Measurements from ENCODE around the gene ATP9A. TPM values are rescaled to one million over a fixed set of nuclear protein-coding genes. Genes with fewer than 3 reads are reported as not detected.

Gene ATP9A
- total RNA-seq, 1 donor from 2014 or later = 88.1 TPM

DNA sequence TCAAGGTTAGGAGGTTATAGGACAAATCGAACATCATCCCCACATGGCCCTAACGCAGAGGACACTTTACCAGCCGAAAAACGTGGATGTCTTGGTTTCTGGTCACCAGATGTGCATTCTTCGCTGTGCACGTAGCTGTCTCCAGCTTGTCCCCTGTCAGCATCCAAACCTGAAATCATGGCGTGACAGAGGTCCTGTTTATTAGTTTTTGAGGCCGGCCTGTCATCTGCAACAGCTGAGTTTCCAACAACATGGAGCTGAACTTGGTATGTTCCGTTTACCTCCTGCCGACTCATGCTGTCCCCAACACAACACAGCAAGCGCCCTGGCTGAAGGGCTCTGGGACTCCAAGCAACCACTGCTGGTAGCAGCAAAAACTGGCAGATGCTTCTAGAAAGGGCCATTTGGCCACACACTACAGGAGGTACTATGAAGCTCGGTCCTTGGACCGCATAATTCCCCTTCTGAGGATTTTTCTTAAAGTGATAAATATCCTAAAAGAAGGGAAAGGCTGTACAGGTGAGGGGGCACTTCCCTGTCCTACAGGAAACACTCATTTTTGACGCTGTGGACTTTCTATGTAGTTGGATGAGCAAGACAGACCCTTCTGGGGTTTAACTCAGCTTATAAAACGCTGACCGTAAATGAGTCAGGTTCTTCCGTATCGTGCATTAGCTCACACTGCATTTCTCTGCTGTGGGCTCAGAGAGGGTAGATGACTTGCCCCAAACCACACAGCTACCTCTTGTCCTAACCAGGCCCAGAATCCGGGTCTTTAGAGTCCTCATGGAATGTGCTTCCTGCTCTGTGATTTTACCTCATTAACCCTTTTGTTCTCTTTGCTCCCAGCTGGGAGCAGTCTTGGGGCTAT lies 146.0 kb downstream of the ATP9A start:
- H3K9me3 Mint-ChIP-seq (ENCODE audit: low read depth) = no peaks in the 10 kb centered on the region
- H3K27me3 Mint-ChIP-seq = no peaks in the 10 kb centered on the region
- TF ChIP-seq, protein P1, sequence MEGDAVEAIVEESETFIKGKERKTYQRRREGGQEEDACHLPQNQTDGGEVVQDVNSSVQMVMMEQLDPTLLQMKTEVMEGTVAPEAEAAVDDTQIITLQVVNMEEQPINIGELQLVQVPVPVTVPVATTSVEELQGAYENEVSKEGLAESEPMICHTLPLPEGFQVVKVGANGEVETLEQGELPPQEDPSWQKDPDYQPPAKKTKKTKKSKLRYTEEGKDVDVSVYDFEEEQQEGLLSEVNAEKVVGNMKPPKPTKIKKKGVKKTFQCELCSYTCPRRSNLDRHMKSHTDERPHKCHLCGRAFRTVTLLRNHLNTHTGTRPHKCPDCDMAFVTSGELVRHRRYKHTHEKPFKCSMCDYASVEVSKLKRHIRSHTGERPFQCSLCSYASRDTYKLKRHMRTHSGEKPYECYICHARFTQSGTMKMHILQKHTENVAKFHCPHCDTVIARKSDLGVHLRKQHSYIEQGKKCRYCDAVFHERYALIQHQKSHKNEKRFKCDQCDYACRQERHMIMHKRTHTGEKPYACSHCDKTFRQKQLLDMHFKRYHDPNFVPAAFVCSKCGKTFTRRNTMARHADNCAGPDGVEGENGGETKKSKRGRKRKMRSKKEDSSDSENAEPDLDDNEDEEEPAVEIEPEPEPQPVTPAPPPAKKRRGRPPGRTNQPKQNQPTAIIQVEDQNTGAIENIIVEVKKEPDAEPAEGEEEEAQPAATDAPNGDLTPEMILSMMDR (IDR thresholded peaks at IDR 0.05; ENCODE audit: unreplicated experiment) = no peak
- peaks cover 24% of the 10 kb centered on the region for H3K36me3 Mint-ChIP-seq (ENCODE audit: insufficient read depth)
- DNase-seq (ENCODE audit: low spot score, unreplicated experiment) = no peak
- H3K4me3 Mint-ChIP-seq (ENCODE audit: low read depth) = no peak overlapping the region
- H3K4me1 Mint-ChIP-seq (ENCODE audit: low read depth) = no peaks in the 10 kb centered on the region
- no peak overlapping the region for H3K27ac Mint-ChIP-seq

DNA sequence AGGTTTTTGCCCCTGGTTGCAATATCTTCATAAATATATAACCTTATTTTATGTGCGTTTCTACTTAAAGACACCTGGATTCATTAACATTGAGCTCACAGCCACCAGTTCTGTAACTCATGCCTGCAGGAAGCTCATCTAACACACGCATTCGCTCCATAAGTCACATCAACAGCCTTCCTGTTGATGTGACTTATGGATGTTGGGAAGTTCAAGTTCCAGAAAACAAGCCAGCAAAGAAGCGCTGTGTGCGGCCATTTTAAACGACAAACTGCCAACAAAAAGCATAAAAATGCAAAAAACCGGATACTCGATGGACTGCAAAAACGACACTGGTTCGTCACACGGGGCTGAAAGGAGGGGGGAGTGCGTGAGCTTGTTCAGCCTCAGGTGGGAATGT lies 147.8 kb downstream of the ATP9A start:
- TF ChIP-seq, protein P1 (IDR thresholded peaks at IDR 0.05; ENCODE audit: unreplicated experiment) = no peak
- no peaks in the 10 kb centered on the region for H3K9me3 Mint-ChIP-seq (ENCODE audit: low read depth)
- no peaks in the 10 kb centered on the region for H3K4me1 Mint-ChIP-seq (ENCODE audit: low read depth)
- H3K36me3 Mint-ChIP-seq (ENCODE audit: insufficient read depth) = peaks cover 17% of the 10 kb centered on the region
- H3K4me3 Mint-ChIP-seq (ENCODE audit: low read depth) = no peak overlapping the region
- H3K27ac Mint-ChIP-seq = no peak overlapping the region
- H3K27me3 Mint-ChIP-seq = no peaks in the 10 kb centered on the region
- no peak for DNase-seq (ENCODE audit: low spot score, unreplicated experiment)

DNA sequence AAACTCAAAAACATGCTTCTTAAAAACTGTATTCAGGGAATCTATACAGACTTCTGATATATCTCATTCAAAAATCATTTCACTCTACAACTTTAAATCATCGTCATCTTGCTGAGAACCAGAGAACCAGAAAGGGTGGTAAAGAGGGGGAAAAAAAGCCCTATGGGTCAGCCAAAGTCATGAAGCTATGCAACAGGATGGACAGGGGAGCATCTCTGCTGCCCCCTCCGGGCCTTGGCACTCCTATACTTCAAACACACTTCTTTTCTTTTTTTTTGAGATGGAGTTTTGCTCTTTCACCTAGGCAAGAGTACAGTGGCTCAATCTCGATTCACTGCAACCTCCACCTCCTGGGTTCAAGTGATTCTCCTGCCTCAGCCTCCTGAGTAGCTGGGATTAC lies 152.1 kb downstream of the ATP9A start:
- TF ChIP-seq, protein P1 (IDR thresholded peaks at IDR 0.05; ENCODE audit: unreplicated experiment) = peak; percentile 16
- DNase-seq (ENCODE audit: low spot score, unreplicated experiment) = no peak
- H3K4me1 Mint-ChIP-seq (ENCODE audit: low read depth) = no peaks in the 10 kb centered on the region
- no peak overlapping the region for H3K4me3 Mint-ChIP-seq (ENCODE audit: low read depth)
- H3K9me3 Mint-ChIP-seq (ENCODE audit: low read depth) = no peaks in the 10 kb centered on the region
- peak overlapping the region; percentile 62 for H3K27ac Mint-ChIP-seq
- H3K36me3 Mint-ChIP-seq (ENCODE audit: insufficient read depth) = peaks cover 27% of the 10 kb centered on the region
- H3K27me3 Mint-ChIP-seq = no peaks in the 10 kb centered on the region

DNA sequence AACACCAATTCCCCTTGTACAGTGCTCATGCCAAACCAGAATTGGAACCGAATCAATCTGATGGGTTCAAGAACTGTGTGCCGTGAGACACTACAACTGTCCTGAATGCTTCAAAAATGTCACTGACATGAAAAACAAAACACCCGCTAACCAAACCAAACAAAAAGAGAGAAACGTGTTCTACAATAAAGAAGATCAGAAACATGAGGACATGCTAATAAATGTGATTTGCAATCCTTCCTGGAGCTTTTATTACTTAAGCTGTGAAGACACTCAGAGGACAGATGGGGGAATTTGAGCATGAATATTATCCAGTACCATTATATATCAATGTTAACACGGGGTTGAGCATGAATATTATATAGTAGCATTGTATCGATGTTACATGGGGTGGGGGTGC lies 153.5 kb downstream of the ATP9A start:
- no peak overlapping the region for H3K27ac Mint-ChIP-seq
- DNase-seq (ENCODE audit: low spot score, unreplicated experiment) = no peak
- H3K9me3 Mint-ChIP-seq (ENCODE audit: low read depth) = no peaks in the 10 kb centered on the region
- H3K36me3 Mint-ChIP-seq (ENCODE audit: insufficient read depth) = peaks cover 31% of the 10 kb centered on the region
- no peak overlapping the region for H3K4me3 Mint-ChIP-seq (ENCODE audit: low read depth)
- no peaks in the 10 kb centered on the region for H3K27me3 Mint-ChIP-seq
- TF ChIP-seq, protein P1 (IDR thresholded peaks at IDR 0.05; ENCODE audit: unreplicated experiment) = no peak
- no peaks in the 10 kb centered on the region for H3K4me1 Mint-ChIP-seq (ENCODE audit: low read depth)

DNA sequence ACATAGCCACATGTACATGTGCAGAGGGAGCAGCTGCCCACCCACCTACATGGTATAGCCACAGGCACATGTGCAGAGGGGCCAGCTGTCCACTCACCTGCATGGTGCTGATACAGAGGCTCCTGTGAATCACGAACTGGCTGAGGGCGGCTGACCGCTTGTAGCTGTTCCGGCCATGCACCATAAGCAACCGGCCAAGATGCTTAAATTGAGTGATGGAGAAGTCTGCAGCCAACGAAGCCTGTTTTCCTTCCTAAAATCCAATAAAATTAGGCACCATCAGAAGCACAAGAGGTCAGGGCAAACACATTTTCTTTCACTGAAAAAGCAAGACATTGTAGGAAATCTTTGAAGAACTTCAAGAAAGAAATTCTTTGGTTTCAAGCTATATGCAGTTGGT lies 154.6 kb downstream of the ATP9A start:
- no peaks in the 10 kb centered on the region for H3K4me1 Mint-ChIP-seq (ENCODE audit: low read depth)
- no peak for DNase-seq (ENCODE audit: low spot score, unreplicated experiment)
- TF ChIP-seq, protein P1 (IDR thresholded peaks at IDR 0.05; ENCODE audit: unreplicated experiment) = no peak
- H3K4me3 Mint-ChIP-seq (ENCODE audit: low read depth) = no peak overlapping the region
- H3K36me3 Mint-ChIP-seq (ENCODE audit: insufficient read depth) = peaks cover 32% of the 10 kb centered on the region
- no peaks in the 10 kb centered on the region for H3K27me3 Mint-ChIP-seq
- no peak overlapping the region for H3K27ac Mint-ChIP-seq
- no peaks in the 10 kb centered on the region for H3K9me3 Mint-ChIP-seq (ENCODE audit: low read depth)

All from progenitor cell of endocrine pancreas (in vitro differentiated cells).